Fibroblast of skin of scalp (primary cell): Measurements from ENCODE around the gene ZSWIM8. TPM values are rescaled to one million over a fixed set of nuclear protein-coding genes. Genes with fewer than 3 reads are reported as not detected.
"Not testable (repeated sequence)": the region's sequence is repeated elsewhere in the genome, so short reads cannot be mapped to it uniquely, and the experiment has no call there.

Experiments used
- DNase-seq: peaks from one replicate; pipeline ENCODE4 v3.0.0-alpha.2; 2013
- polyA plus RNA-seq, 2 experiments: library from polyadenylated mRNA; unstranded; fragments of 120-200 nt; gene quantifications; one replicate each; pipeline ENCODE4 v1.2.1, GENCODE V29; 2013; ENCODE audit not compliant: insufficient read length in 2 of 2

The ZSWIM8 gene
- polyA plus RNA-seq (2013, experiment 1 of 2; ENCODE audit: insufficient read length): 73.2 TPM
- polyA plus RNA-seq (2013, experiment 2 of 2; ENCODE audit: insufficient read length): 80.4 TPM

GRCh38 chr10:73785211-73785720, at the start of gene ZSWIM8:
Gene ZSWIM8 (plus strand): TSS chr10:73785606. CDS start chr10:73785879, 273 bp downstream.
- peak; percentile 96 for DNase-seq

- not testable (repeated sequence) for DNase-seq
These were observed 44.7 kb upstream of the ZSWIM8 start for GRCh38 chr10:73740501-73741254.

GRCh38 chr10:73742454-73742734, 43.0 kb upstream of the ZSWIM8 start:
- DNase-seq: no peak

GRCh38 chr10:73743327-73743904, 42.0 kb upstream of the ZSWIM8 start:
- DNase-seq: no peak

GRCh38 chr10:73743905-73744663, 41.3 kb upstream of the ZSWIM8 start, which contains the start of gene SEC24C:
Gene SEC24C (plus strand): TSS chr10:73744372. CDS start chr10:73746833, 2,461 bp downstream.
- peak; percentile 97 for DNase-seq

GRCh38 chr10:73744664-73744975, 40.8 kb upstream of the ZSWIM8 start:
- DNase-seq: peak; percentile 67

- no peak for DNase-seq
These were observed 38.7 kb upstream of the ZSWIM8 start for GRCh38 chr10:73746721-73747120.

GRCh38 chr10:73750819-73751218, 34.6 kb upstream of the ZSWIM8 start:
- DNase-seq: no peak

- no peak for DNase-seq
These were observed 29.2 kb upstream of the ZSWIM8 start for GRCh38 chr10:73756183-73756582.

GRCh38 chr10:73758704-73759511, 26.5 kb upstream of the ZSWIM8 start:
- no peak for DNase-seq

GRCh38 chr10:73759512-73760115, 25.8 kb upstream of the ZSWIM8 start:
- no peak for DNase-seq

GRCh38 chr10:73761781-73762180, 23.6 kb upstream of the ZSWIM8 start:
- no peak for DNase-seq

- DNase-seq: peak; percentile 24
These were observed 22.5 kb upstream of the ZSWIM8 start for GRCh38 chr10:73762915-73763314.

- no peak for DNase-seq
These were observed 22.1 kb upstream of the ZSWIM8 start for GRCh38 chr10:73763343-73763742.

- DNase-seq: no peak
These were observed 20.3 kb upstream of the ZSWIM8 start for GRCh38 chr10:73765066-73765465.

GRCh38 chr10:73768881-73769280, 16.5 kb upstream of the ZSWIM8 start:
- DNase-seq: no peak

GRCh38 chr10:73769396-73769795, 16.0 kb upstream of the ZSWIM8 start:
- DNase-seq: no peak

- peak; percentile 22 for DNase-seq
These were observed 13.6 kb upstream of the ZSWIM8 start for GRCh38 chr10:73771722-73772280.

- DNase-seq: peak; percentile 88
These were observed 12.9 kb upstream of the ZSWIM8 start for GRCh38 chr10:73772281-73773151.

- DNase-seq: no peak
These were observed 12.1 kb upstream of the ZSWIM8 start for GRCh38 chr10:73773152-73773879.
